BLaER1 (cell line): ENCODE data around the gene GTPBP8.

ENCODE experiments used
- H3K27ac ChIP-seq: shearing (Covaris generic); formaldehyde crosslinking; 2 replicates; pipeline ENCODE4 v1.8.1; 2022
- H3K27me3 ChIP-seq: shearing (Covaris generic); formaldehyde crosslinking; 2 replicates; pipeline ENCODE4 v1.8.1; 2022
- H3K36me3 ChIP-seq: shearing (Covaris generic); formaldehyde crosslinking; 2 replicates; pipeline ENCODE4 v1.8.1; 2022
- H3K4me1 ChIP-seq: shearing (Covaris generic); formaldehyde crosslinking; 2 replicates; pipeline ENCODE4 v1.8.1; 2022
- H3K4me2 ChIP-seq: shearing (Covaris generic); formaldehyde crosslinking; 2 replicates; pipeline ENCODE4 v1.8.1; 2022
- H3K4me3 ChIP-seq: shearing (Covaris generic); formaldehyde crosslinking; 2 replicates; pipeline ENCODE4 v1.8.1; 2022
- H3K9ac ChIP-seq: shearing (Covaris generic); formaldehyde crosslinking; 2 replicates; pipeline ENCODE4 v1.8.1; 2022
- H3K9me3 ChIP-seq: shearing (Covaris generic); formaldehyde crosslinking; 2 replicates; pipeline ENCODE4 v1.8.1; 2022
- H4K20me1 ChIP-seq: shearing (Covaris generic); formaldehyde crosslinking; 2 replicates; pipeline ENCODE4 v1.8.1; 2022
- Cebpa-rat ChIP-seq: shearing (Covaris generic); IDR thresholded peaks from 2 replicates; pipeline ENCODE4 v1.8.1; 2022

GTPBP8 gene

GRCh38 chr3:112990672-112991602 is at the start of gene GTPBP8:
Gene GTPBP8, plus strand, starts transcription at chr3:112990984. Its CDS starts 16 bp downstream, at chr3:112991000.
- TF ChIP-seq Cebpa-rat, result no peak
- Histone ChIP-seq H3K4me3 (peak within 1 kb of the TSS; percentile 83), H3K4me1 (peaks cover 32% of the 10 kb centered on the region), H3K27ac (peak within 1 kb of the TSS; percentile 87), H3K9me3 (no peaks in the 10 kb centered on the region), H3K9ac (peak within 1 kb of the TSS; percentile 88), H4K20me1 (no peaks in the 10 kb centered on the region), H3K36me3 (0 out of 2 replicates have a peak, but pooled peaks cover 11% of the 10 kb centered on the region), H3K4me2 (peak within 1 kb of the TSS; percentile 75), H3K27me3 (no peaks in the 10 kb centered on the region)

- no peaks in the 10 kb centered on the region for H4K20me1 ChIP-seq
- no peak for TF ChIP-seq Cebpa-rat
Measured at GRCh38 chr3:112948346-112948838, 42.4 kb upstream of the GTPBP8 start.

GRCh38 chr3:112956351-112956750 is 34.4 kb upstream of the GTPBP8 start:
- no peak overlapping the region for H3K4me3 ChIP-seq
- no peak overlapping the region for H3K27ac ChIP-seq
- no peaks in the 10 kb centered on the region for H4K20me1 ChIP-seq
- H3K27me3 ChIP-seq, result no peaks in the 10 kb centered on the region
- no peak for TF ChIP-seq Cebpa-rat
- no peak overlapping the region for H3K9ac ChIP-seq
- H3K4me1 ChIP-seq, result no peaks in the 10 kb centered on the region
- H3K36me3 ChIP-seq, result no peaks in the 10 kb centered on the region
- no peaks in the 10 kb centered on the region; the same call in 1 of the 2 replicates for H3K9me3 ChIP-seq
- H3K4me2 ChIP-seq, result no peak overlapping the region

More at GRCh38 chr3:112948346-112948838, 42.4 kb upstream of the GTPBP8 start:
- Histone ChIP-seq H3K27me3 (no peaks in the 10 kb centered on the region), H3K4me3 (no peak overlapping the region), H3K27ac (no peak overlapping the region), H3K9ac (no peak overlapping the region), H3K9me3 (no peaks in the 10 kb centered on the region), H3K36me3 (no peaks in the 10 kb centered on the region), H3K4me2 (no peak overlapping the region), H3K4me1 (no peaks in the 10 kb centered on the region)

- H3K9me3 ChIP-seq, result peaks cover 16% of the 10 kb centered on the region
- H4K20me1 ChIP-seq, result no peaks in the 10 kb centered on the region
- no peaks in the 10 kb centered on the region for H3K36me3 ChIP-seq
- H3K27ac ChIP-seq, result no peak overlapping the region
- no peak overlapping the region for H3K9ac ChIP-seq
- H3K4me3 ChIP-seq, result no peak overlapping the region
- no peak overlapping the region for H3K4me2 ChIP-seq
- no peaks in the 10 kb centered on the region for H3K4me1 ChIP-seq
- no peak for TF ChIP-seq Cebpa-rat
- H3K27me3 ChIP-seq, result no peaks in the 10 kb centered on the region
Measured at GRCh38 chr3:112958811-112959560, 31.8 kb upstream of the GTPBP8 start.

- H3K27ac ChIP-seq, result no peak overlapping the region
- peaks cover 25% of the 10 kb centered on the region for H3K9me3 ChIP-seq
- no peak overlapping the region for H3K9ac ChIP-seq
- H3K4me2 ChIP-seq, result no peak overlapping the region
- no peak overlapping the region for H3K4me3 ChIP-seq
- H3K36me3 ChIP-seq, result no peaks in the 10 kb centered on the region
- TF ChIP-seq Cebpa-rat, result no peak
- no peaks in the 10 kb centered on the region for H3K4me1 ChIP-seq
- H3K27me3 ChIP-seq, result no peaks in the 10 kb centered on the region
- H4K20me1 ChIP-seq, result no peaks in the 10 kb centered on the region
Measured at GRCh38 chr3:112963683-112964082, 27.1 kb upstream of the GTPBP8 start.

- H3K9me3 ChIP-seq, result peaks cover 25% of the 10 kb centered on the region
- H3K27me3 ChIP-seq, result no peaks in the 10 kb centered on the region
- no peaks in the 10 kb centered on the region for H4K20me1 ChIP-seq
- H3K36me3 ChIP-seq, result no peaks in the 10 kb centered on the region
- no peak overlapping the region for H3K4me2 ChIP-seq
- H3K4me3 ChIP-seq, result no peak overlapping the region
- TF ChIP-seq Cebpa-rat, result no peak
- H3K4me1 ChIP-seq, result no peaks in the 10 kb centered on the region
- no peak overlapping the region for H3K9ac ChIP-seq
- no peak overlapping the region for H3K27ac ChIP-seq
Measured at GRCh38 chr3:112965656-112966055, 25.1 kb upstream of the GTPBP8 start.

GRCh38 chr3:112966633-112967032 is 24.2 kb upstream of the GTPBP8 start:
- H4K20me1 ChIP-seq, result no peaks in the 10 kb centered on the region
- no peaks in the 10 kb centered on the region for H3K27me3 ChIP-seq
- peaks cover 25% of the 10 kb centered on the region for H3K9me3 ChIP-seq
- no peak overlapping the region for H3K4me3 ChIP-seq
- no peak overlapping the region for H3K9ac ChIP-seq
- no peak overlapping the region for H3K4me2 ChIP-seq
- no peak for TF ChIP-seq Cebpa-rat
- H3K4me1 ChIP-seq, result no peaks in the 10 kb centered on the region
- H3K27ac ChIP-seq, result no peak overlapping the region
- H3K36me3 ChIP-seq, result no peaks in the 10 kb centered on the region

- H3K36me3 ChIP-seq, result no peaks in the 10 kb centered on the region
- no peak overlapping the region for H3K4me2 ChIP-seq
- no peaks in the 10 kb centered on the region for H3K4me1 ChIP-seq
- H3K9me3 ChIP-seq, result peaks cover 24% of the 10 kb centered on the region
- H3K9ac ChIP-seq, result no peak overlapping the region
- no peaks in the 10 kb centered on the region for H3K27me3 ChIP-seq
- TF ChIP-seq Cebpa-rat, result no peak
- no peak overlapping the region for H3K4me3 ChIP-seq
- no peak overlapping the region for H3K27ac ChIP-seq
- no peaks in the 10 kb centered on the region for H4K20me1 ChIP-seq
Measured at GRCh38 chr3:112967425-112967824, 23.4 kb upstream of the GTPBP8 start.

- Histone ChIP-seq H3K4me3 (no peak overlapping the region), H3K9ac (no peak overlapping the region), H3K4me2 (no peak overlapping the region)
Measured at GRCh38 chr3:112967828-112968227, 23.0 kb upstream of the GTPBP8 start.

GRCh38 chr3:112972158-112972557 is 18.6 kb upstream of the GTPBP8 start:
- no peaks in the 10 kb centered on the region for H3K27me3 ChIP-seq
- H3K36me3 ChIP-seq, result no peaks in the 10 kb centered on the region
- peaks cover 26% of the 10 kb centered on the region; the same call in 1 of the 2 replicates for H3K4me1 ChIP-seq
- no peak overlapping the region for H3K4me3 ChIP-seq
- H3K4me2 ChIP-seq, result no peak overlapping the region
- H3K9ac ChIP-seq, result no peak overlapping the region
- no peaks in the 10 kb centered on the region for H4K20me1 ChIP-seq
- H3K9me3 ChIP-seq, result no peaks in the 10 kb centered on the region
- no peak overlapping the region for H3K27ac ChIP-seq
- TF ChIP-seq Cebpa-rat, result no peak

More at GRCh38 chr3:112967828-112968227, 23.0 kb upstream of the GTPBP8 start:
- no peaks in the 10 kb centered on the region for H4K20me1 ChIP-seq
- no peaks in the 10 kb centered on the region for H3K27me3 ChIP-seq
- H3K36me3 ChIP-seq, result no peaks in the 10 kb centered on the region
- no peak for TF ChIP-seq Cebpa-rat
- H3K9me3 ChIP-seq, result peaks cover 20% of the 10 kb centered on the region
- H3K4me1 ChIP-seq, result no peaks in the 10 kb centered on the region
- no peak overlapping the region for H3K27ac ChIP-seq
